ENCODE results near the gene CDC25C.

The CDC25C gene

GRCh38 chr5:138331449-138332368 lies at the start of gene CDC25C:
CDC25C (minus strand) TSS chr5:138331804; CDS start chr5:138331180, 624 bp downstream.
- DNase-seq = peak; percentile 89 to 99

- no peak for DNase-seq
Observed at GRCh38 chr5:138372653-138373052, 41.0 kb upstream of the CDC25C start.

- no peak for DNase-seq
Observed at GRCh38 chr5:138372225-138372624, 40.6 kb upstream of the CDC25C start.

GRCh38 chr5:138371454-138371853 lies 39.9 kb upstream of the CDC25C start:
- no peak for DNase-seq

GRCh38 chr5:138370537-138370936 lies 38.9 kb upstream of the CDC25C start:
- no peak for DNase-seq

- no peak for DNase-seq
Observed at GRCh38 chr5:138369706-138370105, 38.1 kb upstream of the CDC25C start.

GRCh38 chr5:138369261-138369660 lies 37.7 kb upstream of the CDC25C start:
- DNase-seq = no peak

GRCh38 chr5:138366632-138367382 lies 35.2 kb upstream of the CDC25C start:
- DNase-seq = no peak

GRCh38 chr5:138364576-138364975 lies 33.0 kb upstream of the CDC25C start:
- no peak for DNase-seq

- no peak for DNase-seq
Observed at GRCh38 chr5:138360941-138361452, 29.4 kb upstream of the CDC25C start.

GRCh38 chr5:138359621-138360020 lies 28.0 kb upstream of the CDC25C start:
- no peak for DNase-seq

- no peak for DNase-seq
Observed at GRCh38 chr5:138354926-138355378, 23.3 kb upstream of the CDC25C start.

GRCh38 chr5:138354387-138354786 lies 22.8 kb upstream of the CDC25C start:
- no peak for DNase-seq

GRCh38 chr5:138353560-138354080 lies 22.0 kb upstream of the CDC25C start:
- DNase-seq = no peak

- peak; percentile 6 to 13 for DNase-seq
Observed at GRCh38 chr5:138352722-138353559, 21.3 kb upstream of the CDC25C start.

- peak; percentile 53 to 79 for DNase-seq
Observed at GRCh38 chr5:138352071-138352721, 20.6 kb upstream of the CDC25C start, which contains the start of gene KDM3B. KDM3B (plus strand) TSS chr5:138352685; CDS start chr5:138352796, 111 bp downstream.

- DNase-seq = no peak
Observed at GRCh38 chr5:138351517-138351916, 19.9 kb upstream of the CDC25C start.

GRCh38 chr5:138351056-138351455 lies 19.5 kb upstream of the CDC25C start:
- no peak for DNase-seq

- DNase-seq = no peak
Observed at GRCh38 chr5:138350563-138350890, 18.9 kb upstream of the CDC25C start.

- no peak for DNase-seq
Observed at GRCh38 chr5:138349852-138350562, 18.4 kb upstream of the CDC25C start.

- no peak for DNase-seq
Observed at GRCh38 chr5:138346889-138347288, 15.3 kb upstream of the CDC25C start.

All from NCI-H187 (cell line).